LoVo (cell line): ENCODE measurements around the gene HNRNPA1L2.
A peak's percentile ranks its signal among the peaks of the same experiment; 100 is the strongest.
"Not testable (repeated sequence)": the region's sequence is repeated elsewhere in the genome, so short reads cannot be mapped to it uniquely, and the experiment has no call there.

Source experiments
- DNase-seq: peaks from one replicate; pipeline ENCODE4 v3.0.0-alpha.2; 2016; ENCODE audit warnings: low spot score

Gene HNRNPA1L2

DNA sequence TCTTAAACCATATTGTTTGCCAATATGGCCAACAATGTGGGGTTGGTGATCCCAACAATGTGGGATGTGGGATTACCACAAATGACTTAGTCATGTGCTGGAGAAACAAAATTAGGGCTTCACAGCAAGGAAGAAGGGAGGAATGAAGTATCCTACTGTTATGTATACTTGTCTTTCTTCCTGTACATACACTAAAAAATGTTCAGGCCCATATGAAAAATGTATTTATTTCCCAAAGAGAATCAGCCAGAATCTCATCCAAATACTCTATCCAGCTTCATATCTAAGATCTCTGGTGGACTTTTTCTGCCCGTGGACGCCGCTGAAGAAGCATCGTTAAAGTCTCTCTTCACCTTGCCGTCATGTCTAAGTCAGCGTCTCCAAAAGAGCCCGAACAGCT is at the start of gene HNRNPA1L2:
HNRNPA1L2 (plus strand) TSS at position 301 of the 400 bp plus-strand sequence; CDS start at position 363, 62 bp downstream.
- no peak for DNase-seq

DNA sequence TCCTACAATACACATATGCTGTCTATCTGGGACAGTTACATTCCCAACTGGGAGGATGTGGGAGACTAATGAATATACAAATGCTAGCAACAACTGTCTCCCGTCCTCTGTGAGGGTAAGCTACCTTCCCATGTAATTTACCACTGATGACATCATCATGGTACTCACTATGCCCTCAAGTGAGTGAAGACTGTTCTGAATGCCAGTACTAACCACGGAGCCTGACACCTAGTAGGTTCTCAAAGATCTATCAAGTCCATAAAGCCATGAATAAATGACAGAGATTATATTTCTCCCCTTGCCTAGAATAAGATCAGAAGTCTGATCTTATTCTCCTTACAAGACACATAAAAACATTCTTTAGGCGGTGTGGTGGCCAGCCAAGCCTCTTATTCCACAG is 49.1 kb upstream of the HNRNPA1L2 start:
- not testable (repeated sequence) for DNase-seq

DNA sequence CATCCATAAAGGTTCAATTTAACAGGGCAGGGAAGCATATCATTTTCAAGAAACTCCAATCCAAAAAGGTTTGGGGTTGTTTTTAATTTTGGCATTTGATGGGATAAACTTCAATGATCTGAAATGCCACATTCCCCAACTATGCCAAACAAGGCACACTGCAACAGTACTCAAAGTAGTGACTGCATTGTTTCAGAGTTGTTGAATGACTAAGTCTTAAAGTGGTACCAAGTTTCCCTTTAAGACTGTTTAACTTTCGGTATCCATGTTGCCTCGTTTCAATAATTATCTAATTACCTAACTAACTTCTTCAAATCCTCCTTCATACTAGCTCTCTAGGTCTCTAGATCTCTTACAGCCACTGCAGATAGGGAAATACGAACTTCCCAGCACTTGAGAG is 48.4 kb upstream of the HNRNPA1L2 start:
- DNase-seq, result not testable (repeated sequence)

DNA sequence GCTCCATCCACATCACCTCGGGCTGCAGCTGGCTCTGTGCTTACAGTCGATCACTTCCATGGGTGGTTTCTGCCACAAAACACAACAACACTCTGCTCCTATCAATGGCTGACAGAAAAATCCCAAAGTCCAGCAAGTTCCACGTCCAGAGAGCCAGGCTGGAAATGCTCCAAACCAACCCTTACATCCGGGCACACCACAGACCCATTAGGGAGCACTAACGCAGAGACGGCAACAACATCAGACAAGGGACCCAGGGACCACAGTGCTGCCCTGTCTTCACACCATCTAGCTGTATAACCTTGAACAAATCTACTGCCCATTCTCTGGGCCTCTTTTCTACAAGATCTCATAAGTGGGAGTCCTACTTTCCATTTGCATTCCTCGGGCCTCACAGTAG is 47.9 kb upstream of the HNRNPA1L2 start:
- not testable (repeated sequence) for DNase-seq

DNA sequence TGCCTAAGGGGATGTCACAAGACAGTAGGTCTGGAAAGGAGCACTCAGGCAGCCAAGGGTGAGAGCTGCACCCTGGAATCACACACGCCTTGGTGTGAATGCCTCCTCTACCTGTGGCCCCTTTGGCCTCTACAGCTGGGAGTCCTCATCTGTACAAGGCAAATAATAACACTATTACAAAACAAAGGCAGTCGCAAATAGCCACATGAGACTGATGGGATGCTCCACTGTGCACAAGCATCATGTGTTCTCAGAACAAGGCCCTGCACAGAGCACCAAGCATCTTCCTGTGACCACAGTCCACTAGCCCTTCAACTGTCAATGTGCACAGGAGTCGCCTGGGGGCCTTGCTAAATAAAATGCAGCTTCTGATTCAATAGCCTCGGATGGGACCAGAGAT is 44.6 kb upstream of the HNRNPA1L2 start:
- DNase-seq, result no peak

DNA sequence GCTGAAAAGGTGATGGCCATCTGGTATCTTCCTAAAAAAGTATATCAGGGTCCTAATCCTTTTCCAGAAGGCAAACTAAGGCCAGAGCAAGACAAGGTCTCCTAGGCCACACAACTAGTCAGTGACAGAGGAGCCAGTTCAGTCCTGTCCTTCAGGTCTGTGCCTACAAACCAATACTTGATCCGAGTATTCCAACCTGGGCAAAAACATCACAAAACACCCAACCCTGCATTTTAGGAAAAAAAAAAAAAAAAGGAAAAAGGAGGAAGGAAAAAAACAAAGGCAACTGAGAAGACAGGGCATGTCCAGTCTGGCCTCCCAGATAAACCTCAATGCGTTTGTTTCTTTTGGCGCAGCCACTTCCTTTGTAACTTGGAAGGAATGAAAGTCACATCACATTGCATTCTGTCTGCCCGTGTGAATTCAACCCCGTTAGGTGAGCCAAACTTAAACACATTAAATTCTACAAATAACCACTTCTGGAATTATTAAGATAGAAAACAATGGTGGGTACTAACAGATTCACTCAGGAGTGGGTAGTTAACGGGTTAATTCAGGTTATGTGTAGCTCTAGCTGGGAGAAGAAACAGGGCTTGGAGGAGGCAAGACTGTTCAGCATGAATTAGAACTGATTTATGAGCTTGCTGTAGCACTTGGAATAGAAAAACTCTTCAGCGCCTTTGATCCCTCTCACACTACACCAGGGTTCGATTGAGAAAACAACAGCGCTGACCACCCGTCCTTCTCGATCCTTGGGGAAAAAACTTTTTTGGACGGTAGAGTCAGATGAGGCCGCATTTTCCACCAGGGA is 43.0 kb upstream of the HNRNPA1L2 start:
- DNase-seq, result no peak

DNA sequence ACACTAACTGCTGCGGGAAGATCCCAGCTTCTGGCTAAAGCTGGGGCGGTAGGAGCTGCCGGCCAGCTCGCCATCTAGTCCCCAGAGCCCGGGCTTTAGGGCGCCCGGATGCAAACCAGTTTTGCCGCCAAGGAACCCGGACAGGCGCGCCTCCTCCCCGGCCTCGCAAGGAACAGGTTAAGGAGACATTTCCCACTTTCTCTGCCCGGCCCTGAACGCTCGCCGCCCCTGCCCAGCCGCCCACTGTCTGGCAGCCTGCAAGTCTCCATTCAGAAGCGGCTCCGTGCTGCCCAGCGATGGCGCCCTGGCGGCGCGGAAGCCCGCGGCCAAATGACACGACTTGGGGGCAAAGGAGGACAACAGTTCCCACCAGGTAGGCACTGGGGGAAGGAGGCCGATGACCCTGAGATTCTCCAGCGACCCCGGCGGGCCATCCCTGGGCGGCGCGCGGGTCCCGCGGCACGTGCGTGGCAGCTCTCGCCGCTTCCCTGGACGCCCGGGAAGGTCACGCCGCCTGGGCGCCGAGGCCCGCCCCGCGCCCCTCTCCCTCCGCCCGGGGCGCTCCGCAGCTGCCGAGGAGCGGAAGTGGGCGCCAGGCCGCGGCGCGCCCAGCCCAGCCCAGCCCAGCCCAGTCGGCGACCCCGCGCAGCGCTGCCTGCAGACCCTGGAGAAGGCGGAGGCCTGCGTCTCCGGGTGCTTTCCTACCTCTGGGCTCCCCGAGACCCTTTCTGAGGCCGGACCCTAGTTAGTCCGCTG is 42.2 kb upstream of the HNRNPA1L2 start:
- DNase-seq, result no peak

DNA sequence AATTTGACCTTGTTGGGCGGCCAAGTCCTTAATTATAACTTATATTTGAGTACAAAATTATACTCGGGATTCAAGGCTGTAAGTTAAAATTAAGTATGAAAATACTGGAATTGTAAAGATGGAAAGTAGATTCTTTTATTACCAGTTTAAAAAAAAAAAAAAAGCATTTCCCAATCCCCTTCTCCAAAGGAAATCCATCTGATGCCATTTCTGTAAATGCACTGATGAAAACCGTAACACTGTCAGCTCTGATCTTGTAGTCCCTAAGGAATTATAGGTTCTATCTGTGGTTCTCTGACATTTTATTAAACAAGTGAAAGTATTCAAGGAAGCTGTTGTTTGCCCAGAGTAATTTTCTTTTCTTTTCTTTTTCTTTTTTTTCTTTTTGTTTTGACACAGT is 41.6 kb upstream of the HNRNPA1L2 start:
- no peak for DNase-seq

DNA sequence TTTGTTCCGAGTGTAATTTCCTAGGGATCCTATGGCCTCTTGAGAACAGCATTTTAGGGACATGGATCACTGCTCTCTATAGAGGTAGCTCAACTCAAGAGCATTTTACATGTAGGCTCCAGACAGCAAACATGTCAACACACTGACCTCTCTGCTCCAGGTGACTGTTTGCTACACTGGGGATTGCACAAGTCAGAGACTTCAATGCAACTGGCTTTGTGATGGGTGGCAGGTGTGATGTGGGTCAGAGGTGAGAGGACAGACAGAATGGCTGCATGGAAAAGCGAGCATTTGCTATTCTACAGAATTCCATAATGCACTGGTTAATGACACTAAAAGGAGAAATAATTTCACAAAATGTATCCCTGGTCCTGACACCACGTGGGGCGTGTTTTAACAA is 38.9 kb upstream of the HNRNPA1L2 start:
- not testable (repeated sequence) for DNase-seq

DNA sequence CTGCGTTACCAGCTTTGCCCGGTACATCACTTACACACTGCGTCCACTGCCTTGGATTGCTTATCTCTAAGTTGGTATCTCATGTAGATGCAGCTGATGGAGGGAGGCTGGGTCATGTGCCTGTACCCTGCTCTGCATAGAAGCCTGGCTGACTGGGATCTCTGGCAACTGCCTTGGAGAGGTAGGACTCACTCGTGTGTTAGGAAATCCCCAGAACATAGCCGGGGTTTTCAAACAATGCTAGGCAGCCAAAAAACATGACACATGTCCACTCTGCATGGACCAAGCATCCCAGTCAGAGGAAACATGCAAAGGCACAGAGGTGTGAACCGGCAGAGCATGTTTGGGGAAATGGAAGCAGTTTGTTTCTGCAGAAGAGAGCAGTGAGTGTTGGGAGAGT is 36.1 kb upstream of the HNRNPA1L2 start:
- DNase-seq, result not testable (repeated sequence)

DNA sequence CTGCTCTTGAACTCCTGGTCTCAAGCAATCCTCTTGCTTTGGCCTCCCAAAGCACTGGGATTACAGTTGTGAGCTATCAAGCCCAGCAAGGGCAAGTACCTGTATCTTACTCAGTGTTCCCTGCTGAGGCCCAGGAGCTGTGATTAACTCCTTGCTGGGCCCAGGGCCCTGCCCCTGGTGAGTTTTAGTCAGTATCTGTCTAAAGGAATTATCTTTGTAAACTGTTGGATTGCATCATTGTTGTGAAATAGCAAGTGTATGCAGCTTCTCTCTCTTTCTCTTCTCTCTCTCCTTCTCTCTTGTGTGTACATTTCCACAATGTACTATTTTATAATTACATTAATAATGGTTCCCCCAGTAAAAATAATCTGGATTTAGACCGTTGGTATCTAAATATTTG is 35.4 kb upstream of the HNRNPA1L2 start:
- not testable (repeated sequence) for DNase-seq

DNA sequence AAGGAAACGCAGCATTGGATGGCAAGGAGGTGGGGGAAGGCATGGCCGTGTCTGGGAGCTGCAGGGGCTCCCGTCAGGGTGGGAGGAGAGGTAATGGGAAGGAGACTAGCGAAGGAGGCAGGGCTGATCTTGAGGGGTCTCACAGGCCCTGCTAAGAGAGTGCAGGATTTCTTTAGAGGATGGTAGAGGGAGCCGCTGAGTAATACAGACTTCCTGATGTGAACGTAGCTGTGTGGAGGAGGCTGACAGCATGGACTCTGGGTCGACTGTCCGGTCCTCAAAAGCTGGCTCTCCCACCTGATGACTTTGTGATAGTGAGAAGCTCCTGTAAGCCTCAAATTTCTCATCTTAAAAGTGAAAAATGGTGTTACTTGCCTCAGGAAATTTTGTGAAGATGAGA is 34.0 kb upstream of the HNRNPA1L2 start:
- DNase-seq, result not testable (repeated sequence)

DNA sequence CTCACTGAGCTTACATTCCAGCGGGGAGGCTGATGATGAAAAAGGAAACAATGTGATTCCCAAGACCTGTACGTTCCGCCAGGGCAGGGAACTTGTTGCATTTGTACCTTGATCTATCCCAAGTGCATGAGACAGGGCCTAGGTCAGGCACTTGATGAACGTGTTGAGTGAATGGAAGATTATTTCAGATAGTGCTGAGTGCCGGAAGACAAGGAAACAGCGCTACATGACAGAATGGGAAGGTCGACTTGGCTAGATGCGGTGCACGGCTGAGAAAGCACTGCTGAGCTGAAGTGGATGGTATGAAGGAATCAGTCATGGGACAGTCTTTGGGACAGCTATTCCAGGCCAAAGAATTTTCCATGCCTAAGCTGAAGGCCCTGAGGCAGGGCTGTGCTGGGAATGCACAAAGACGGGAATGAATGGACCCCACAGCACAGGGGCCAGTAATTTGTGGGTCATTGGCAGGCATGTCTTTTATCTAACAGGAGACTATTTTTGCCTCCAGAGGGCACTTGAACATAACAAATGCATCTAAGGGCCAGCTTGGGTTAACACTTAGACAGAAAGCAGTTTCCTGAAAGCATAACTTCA is 33.1 kb upstream of the HNRNPA1L2 start:
- peak; percentile 28 for DNase-seq

DNA sequence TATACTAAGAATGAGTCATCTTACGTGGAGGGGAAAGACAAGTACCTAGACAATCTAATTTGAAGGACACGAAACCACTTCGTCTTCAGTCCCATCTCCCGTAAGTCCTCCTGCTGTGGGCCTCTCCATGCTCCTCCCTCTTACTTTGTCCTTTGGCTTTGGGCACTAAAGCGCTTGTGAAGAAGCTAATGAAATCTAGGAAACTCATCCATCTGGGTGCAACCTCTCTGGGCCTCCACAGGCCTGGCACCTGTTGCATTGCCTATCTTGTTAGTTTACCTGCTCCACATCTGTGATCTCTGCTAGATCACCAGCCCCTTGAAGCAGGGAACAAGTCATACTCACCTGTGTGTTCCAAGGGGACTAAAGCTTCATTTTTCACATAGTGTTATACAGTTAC is 32.1 kb upstream of the HNRNPA1L2 start:
- not testable (repeated sequence) for DNase-seq

DNA sequence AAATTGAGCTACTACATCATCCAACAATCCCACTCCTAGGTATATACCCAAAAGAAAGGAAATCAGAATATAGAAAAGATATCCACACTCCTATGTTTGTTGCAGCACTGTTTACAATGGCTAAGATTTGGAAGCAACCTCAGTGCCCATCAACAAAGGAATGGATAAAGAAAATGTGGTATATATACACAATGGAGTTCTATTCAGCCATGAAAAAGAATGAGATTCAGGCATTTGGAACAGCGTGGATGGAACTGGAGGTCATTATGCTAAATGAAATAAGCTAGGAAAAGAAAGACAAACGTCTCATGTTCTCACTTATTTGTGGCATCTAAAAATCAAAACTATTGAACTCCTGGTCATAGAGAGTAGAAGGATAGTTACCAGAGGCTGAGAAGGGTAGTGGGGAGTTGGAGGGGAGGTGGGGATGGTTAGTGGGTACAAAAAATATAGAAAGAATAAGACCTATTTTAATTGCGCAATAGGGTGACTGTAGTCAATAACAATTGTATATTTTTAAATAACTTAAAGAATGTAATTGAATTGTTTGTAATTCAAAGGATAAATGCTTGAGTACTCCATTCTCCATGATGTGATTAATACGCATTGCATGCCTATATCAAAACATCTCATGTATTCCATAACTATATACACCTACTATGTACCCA is 27.0 kb upstream of the HNRNPA1L2 start:
- DNase-seq, result no peak

DNA sequence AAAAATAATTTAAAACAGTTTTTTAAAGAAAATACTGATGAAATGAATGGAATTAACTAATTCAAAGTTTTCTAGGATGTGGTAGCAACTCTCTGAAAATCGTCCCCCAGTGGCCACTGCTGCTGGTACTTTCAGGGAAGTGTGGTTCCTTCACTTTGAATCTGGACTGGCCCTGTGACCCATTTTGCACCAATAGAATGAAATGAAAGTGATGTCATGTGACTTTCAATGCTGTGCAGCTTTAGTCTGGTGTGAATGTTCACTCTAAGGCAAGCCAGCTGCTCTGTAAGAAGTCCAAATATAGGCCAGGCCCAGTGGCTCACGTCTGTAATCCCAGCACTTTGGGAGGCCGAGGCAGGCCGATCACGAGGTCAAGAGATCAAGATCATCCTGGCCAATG is 26.4 kb upstream of the HNRNPA1L2 start:
- no peak for DNase-seq

DNA sequence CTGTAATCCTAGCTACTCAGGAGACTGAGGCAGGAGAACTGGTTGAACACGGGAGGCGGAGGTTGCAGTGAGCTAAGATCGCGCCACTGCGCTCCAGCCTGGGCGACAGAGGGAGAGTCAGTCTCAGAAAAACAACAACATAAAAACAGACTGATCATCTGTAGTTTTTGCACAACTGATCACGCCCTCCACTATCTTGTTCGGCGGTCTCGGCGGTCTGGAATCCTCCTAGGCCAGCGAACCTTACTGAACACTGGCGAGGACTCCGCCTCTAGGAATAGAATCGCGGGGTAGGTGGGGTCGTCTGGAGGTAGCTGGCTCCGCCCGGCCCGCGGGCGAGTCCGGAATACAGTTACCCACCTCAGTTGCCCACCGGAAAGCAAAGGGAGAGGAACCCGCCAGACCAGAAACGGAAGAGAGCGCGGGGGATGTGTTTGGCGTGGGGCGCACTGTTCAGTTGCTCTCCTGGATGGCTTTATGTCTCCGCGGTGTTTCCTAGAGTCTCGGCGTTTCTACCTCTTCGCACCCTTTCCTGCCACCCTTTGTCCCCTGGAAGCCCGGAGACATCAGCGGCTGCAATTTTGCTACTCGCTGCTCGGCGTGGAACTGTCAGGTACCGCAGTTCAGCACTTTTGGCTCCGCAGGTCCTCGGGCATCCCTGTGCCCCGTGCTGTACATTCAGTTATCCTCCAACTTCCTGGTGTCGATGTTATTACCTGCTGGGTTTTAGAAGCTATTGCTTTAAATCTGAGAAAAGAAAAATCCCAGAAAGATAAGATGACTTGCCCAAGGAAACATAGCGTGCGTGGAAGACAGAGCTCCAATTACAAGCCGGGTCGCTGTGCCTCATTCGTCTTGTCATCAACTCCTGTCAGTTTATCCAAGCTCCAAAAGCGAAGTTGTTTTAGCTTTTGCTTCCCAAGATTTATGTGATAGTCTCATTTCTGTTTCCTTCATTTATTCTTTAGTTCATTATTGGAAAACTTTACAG is 24.9 kb upstream of the HNRNPA1L2 start:
- peak; percentile 87 for DNase-seq

DNA sequence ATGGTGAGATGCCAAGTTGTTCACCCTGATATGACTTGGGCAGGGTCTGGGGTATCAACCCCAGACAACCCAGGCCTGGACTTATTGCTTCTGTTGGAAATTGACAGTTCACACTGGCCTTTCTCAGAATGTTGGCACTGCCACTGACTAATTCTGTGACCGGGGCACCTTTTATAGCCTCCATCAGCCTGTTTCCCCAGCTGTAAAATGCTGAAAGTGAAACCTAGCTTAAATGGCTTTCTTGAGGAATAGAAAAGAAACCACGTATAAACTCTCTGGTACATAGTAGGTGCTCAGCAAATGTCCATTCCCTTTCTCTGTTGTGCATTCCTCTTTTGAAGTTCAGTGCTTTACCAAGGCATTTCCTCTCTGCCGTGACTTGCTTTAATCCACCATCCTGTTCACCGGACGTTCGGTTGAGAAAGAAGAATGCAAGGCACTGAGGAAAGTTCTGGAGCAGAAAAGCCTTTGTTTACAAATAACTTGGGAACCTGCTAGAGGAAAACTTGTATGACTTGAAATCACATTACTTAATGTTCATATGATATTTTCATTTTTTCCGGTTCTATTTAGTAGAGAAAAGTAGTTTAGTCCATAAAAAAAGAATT is 11.0 kb upstream of the HNRNPA1L2 start:
- DNase-seq, result not testable (repeated sequence)

DNA sequence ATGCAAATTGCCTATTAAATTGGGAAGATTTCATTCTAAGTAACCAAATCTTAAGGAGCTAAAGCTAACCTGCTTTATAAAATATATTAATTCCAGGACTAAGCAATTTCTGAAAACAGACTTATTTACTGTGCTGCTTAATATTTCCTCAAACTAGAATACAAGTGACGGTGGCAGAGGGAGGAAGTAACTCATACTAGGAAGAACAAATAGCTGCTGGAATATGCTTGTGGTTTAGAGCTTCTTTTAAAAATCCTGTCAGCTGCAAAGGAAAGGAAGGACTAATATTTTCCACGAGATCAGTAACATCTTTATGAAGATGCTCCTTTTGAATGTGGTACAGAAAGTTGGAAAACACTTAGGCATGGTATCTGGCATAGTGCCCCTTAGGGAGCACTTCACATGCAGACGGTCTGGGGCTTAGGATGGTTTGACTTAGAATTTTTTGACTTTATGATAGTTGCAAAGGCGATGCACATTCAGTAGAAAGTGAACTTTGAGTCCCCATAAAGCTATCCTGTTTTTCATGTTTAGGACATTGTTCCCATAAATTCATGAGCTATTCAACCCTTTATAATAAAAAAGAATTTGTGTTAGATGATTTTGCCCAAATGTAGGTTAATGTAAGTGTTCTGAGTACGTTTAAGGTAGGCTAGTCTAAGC is 3.4 kb upstream of the HNRNPA1L2 start:
- no peak for DNase-seq

DNA sequence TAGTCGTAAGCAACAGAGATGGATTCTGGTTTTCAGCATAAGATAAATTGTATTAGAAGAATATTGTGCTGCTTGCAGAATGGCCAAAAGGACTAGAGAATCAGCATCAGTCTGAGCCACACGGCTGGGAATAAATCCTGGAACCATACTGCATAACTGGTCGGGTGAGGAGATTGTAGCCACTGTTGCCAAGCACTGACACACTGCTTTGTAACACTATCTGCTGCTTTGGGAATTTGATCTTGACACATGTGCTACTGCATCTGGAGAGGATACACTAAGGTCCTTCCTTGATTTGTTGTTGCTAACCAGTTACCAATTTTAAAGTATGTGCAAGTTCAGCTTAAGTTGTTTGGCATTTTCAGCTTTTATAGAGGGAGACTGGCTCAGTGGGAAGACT is 1.9 kb downstream of the HNRNPA1L2 start:
- no peak for DNase-seq
